Activated CD8-positive, alpha-beta memory T cell treated with anti-CD3 and anti-CD28 coated beads for 48 hours (primary cell): ENCODE results near the gene BRSK2.

Source experiments
- DNase-seq, 3 experiments: peaks; one replicate each; pipeline ENCODE4 v3.0.0-alpha.2; 2020; ENCODE audit warnings: low read depth in 2 of 3, low spot score in 2 of 3

BRSK2 gene

GRCh38 chr11:1375161-1375954 is 14.4 kb upstream of the BRSK2 start:
- DNase-seq, result no peak

GRCh38 chr11:1375955-1376258 is 13.8 kb upstream of the BRSK2 start:
- no peak for DNase-seq

- no peak for DNase-seq
Measured at GRCh38 chr11:1377231-1377780, 12.4 kb upstream of the BRSK2 start.

- no peak for DNase-seq
Measured at GRCh38 chr11:1381793-1382425, 7.8 kb upstream of the BRSK2 start.

GRCh38 chr11:1382429-1382828 is 7.3 kb upstream of the BRSK2 start:
- DNase-seq, result no peak

- peak; percentile 52 to 61 (median 58) for DNase-seq
Measured at GRCh38 chr11:1382831-1383607, 6.7 kb upstream of the BRSK2 start.

- no peak for DNase-seq
Measured at GRCh38 chr11:1384199-1384970, 5.3 kb upstream of the BRSK2 start.

GRCh38 chr11:1387521-1387920 is 2.2 kb upstream of the BRSK2 start:
- no peak for DNase-seq

GRCh38 chr11:1387961-1388762 is 1.6 kb upstream of the BRSK2 start:
- no peak for DNase-seq

GRCh38 chr11:1388763-1389102 is 1.0 kb upstream of the BRSK2 start:
- DNase-seq, result no peak

- peak; percentile 86 to 91 (median 90) for DNase-seq
Measured at GRCh38 chr11:1389103-1389931, 417 bp upstream of the BRSK2 start.

GRCh38 chr11:1390569-1391164 is 933 bp downstream of the BRSK2 start:
- no peak for DNase-seq

- no peak for DNase-seq
Measured at GRCh38 chr11:1391165-1392075, 1.7 kb downstream of the BRSK2 start.

GRCh38 chr11:1392111-1392510 is 2.4 kb downstream of the BRSK2 start:
- no peak for DNase-seq

- no peak for DNase-seq
Measured at GRCh38 chr11:1392561-1392960, 2.8 kb downstream of the BRSK2 start.

GRCh38 chr11:1393038-1393710 is 3.4 kb downstream of the BRSK2 start:
- DNase-seq, result no peak

- no peak for DNase-seq
Measured at GRCh38 chr11:1394936-1395772, 5.4 kb downstream of the BRSK2 start.
